Smooth muscle cell (in vitro differentiated cells): ENCODE data around the gene NIPBL. TPM values are rescaled to one million over a fixed set of nuclear protein-coding genes. Genes with fewer than 3 reads are reported as not detected.

Source experiments
- DNase-seq: peaks from one replicate; lab custom pipeline; 2025; ENCODE audit not compliant: unreplicated experiment; lab: John Stamatoyannopoulos, UW
- H2AFZ ChIP-seq: fragments of 200-600 bp; sonication (generic); 2 replicates; pipeline ENCODE4 v1.6.0; 2016; ENCODE audit warnings: antibody characterized with exemption, low read depth, mild to moderate bottlenecking
- H3F3A ChIP-seq: fragments of 200-600 bp; sonication (generic); 2 replicates; pipeline ENCODE4 v1.6.0; 2017; ENCODE audit warnings: antibody characterized with exemption, low read depth
- H3K27ac ChIP-seq: fragments of 200-600 bp; sonication (generic); 2 replicates; pipeline ENCODE4 v1.5.1; 2016; ENCODE audit warnings: low read depth, mild to moderate bottlenecking
- H3K27me3 ChIP-seq: fragments of 200-600 bp; sonication (generic); 2 replicates; pipeline ENCODE4 v1.6.1; 2016; ENCODE audit warnings: low read depth, mild to moderate bottlenecking
- H3K36me3 ChIP-seq: fragments of 200-600 bp; sonication (generic); 2 replicates; pipeline ENCODE4 v1.5.1; 2016; ENCODE audit warnings: low read depth
- H3K4me1 ChIP-seq: fragments of 200-600 bp; sonication (generic); 2 replicates; pipeline ENCODE4 v1.5.1; 2016; ENCODE audit warnings: low read depth
- H3K4me2 ChIP-seq: fragments of 200-600 bp; sonication (generic); 2 replicates; pipeline ENCODE4 v1.6.0; 2016; ENCODE audit warnings: mild to moderate bottlenecking
- H3K4me3 ChIP-seq: fragments of 200-600 bp; sonication (generic); 2 replicates; pipeline ENCODE4 v1.5.1; 2016; ENCODE audit warnings: mild to moderate bottlenecking
- H3K79me2 ChIP-seq: fragments of 200-600 bp; sonication (generic); 2 replicates; pipeline ENCODE4 v1.6.0; 2016; ENCODE audit warnings: low read depth, mild to moderate bottlenecking
- H3K9ac ChIP-seq: fragments of 200-600 bp; sonication (generic); 2 replicates; pipeline ENCODE4 v1.6.0; 2016; ENCODE audit warnings: low read depth
- H3K9me3 ChIP-seq: fragments of 200-600 bp; sonication (generic); replicated peaks from 2 replicates; pipeline ENCODE4 v1.5.1; 2016; ENCODE audit warnings: low read depth
- H4K20me1 ChIP-seq: fragments of 200-600 bp; sonication (generic); 2 replicates; pipeline ENCODE4 v1.6.0; 2016; ENCODE audit warnings: low read depth
- CTCF ChIP-seq: fragments of 200-600 bp; sonication (generic); IDR thresholded peaks from 2 replicates; pipeline ENCODE4 v1.5.1; 2017; ENCODE audit warnings: borderline replicate concordance, mild to moderate bottlenecking, antibody characterized with exemption; ENCODE audit not compliant: insufficient read depth, poor library complexity, severe bottlenecking
- WGBS: methylation state at CpG from one replicate; pipeline ENCODE4 v1.1.7; 2016; ENCODE audit warnings: low lambda C conversion rate; 5-methylcytosine and 5-hydroxymethylcytosine counted together
- polyA plus RNA-seq: library from polyadenylated mRNA; unstranded; fragments of >200 nt; fragmentation: Nextera tagmentation; extraction: Ambion mirVana; gene quantifications from 2 replicates; pipeline ENCODE4 v1.2.1, GENCODE V29; 2016
- total RNA-seq: library from RNA; depleted of rRNA; stranded (reverse); fragments of >200 nt; gene quantifications from 2 replicates; pipeline ENCODE4 v1.2.3, GENCODE V29; 2014

Gene NIPBL
- total and polyA plus RNA-seq, 2 experiments from 2014 or later: 14.7 to 46.3 TPM

GRCh38 chr5:36919238-36919637, 42.7 kb downstream of the NIPBL start:
- no peaks in the 10 kb centered on the region for H3K4me1 ChIP-seq
- no peak overlapping the region for H3K9ac ChIP-seq
- H3K79me2 ChIP-seq: peaks cover 92% of the 10 kb centered on the region
- no peak overlapping the region for H3K27ac ChIP-seq
- TF ChIP-seq CTCF: no peak
- no peaks in the 10 kb centered on the region for H3K27me3 ChIP-seq
- no peaks in the 10 kb centered on the region for H3K9me3 ChIP-seq
- no peaks in the 10 kb centered on the region for H3F3A ChIP-seq
- no peaks in the 10 kb centered on the region for H3K36me3 ChIP-seq
- no peak overlapping the region for H3K4me3 ChIP-seq
- no peak overlapping the region for H2AFZ ChIP-seq
- WGBS: 90% methylated on average over 2 of the region's 2 CpGs
- H3K4me2 ChIP-seq: no peak overlapping the region
- no peak for DNase-seq
- H4K20me1 ChIP-seq: peaks cover 92% of the 10 kb centered on the region

GRCh38 chr5:36919650-36920049, 43.1 kb downstream of the NIPBL start:
- Histone ChIP-seq H4K20me1 (peaks cover 92% of the 10 kb centered on the region), H3K9ac (no peak overlapping the region), H3K36me3 (no peaks in the 10 kb centered on the region), H3F3A (no peaks in the 10 kb centered on the region), H2AFZ (no peak overlapping the region), H3K4me1 (no peaks in the 10 kb centered on the region), H3K4me2 (no peak overlapping the region), H3K4me3 (no peak overlapping the region), H3K79me2 (peaks cover 92% of the 10 kb centered on the region), H3K9me3 (no peaks in the 10 kb centered on the region), H3K27ac (no peak overlapping the region), H3K27me3 (no peaks in the 10 kb centered on the region)
- no peak for TF ChIP-seq CTCF
- DNase-seq: no peak

- Histone ChIP-seq H3K4me1 (no peaks in the 10 kb centered on the region), H3K79me2 (peaks cover 100% of the 10 kb centered on the region), H2AFZ (no peak overlapping the region), H3K9me3 (no peaks in the 10 kb centered on the region), H3K4me2 (peak overlapping the region; percentile 39), H3K4me3 (no peak overlapping the region), H3F3A (no peaks in the 10 kb centered on the region), H4K20me1 (peaks cover 100% of the 10 kb centered on the region), H3K9ac (no peak overlapping the region), H3K36me3 (no peaks in the 10 kb centered on the region), H3K27ac (peak overlapping the region; percentile 42), H3K27me3 (no peaks in the 10 kb centered on the region)
- DNase-seq: no peak
- TF ChIP-seq CTCF: no peak
- 51% methylated on average over 1 of the region's 1 CpG for WGBS
Observed at GRCh38 chr5:36928947-36929346, 52.4 kb downstream of the NIPBL start.

GRCh38 chr5:36929438-36929837, 52.9 kb downstream of the NIPBL start:
- H3F3A ChIP-seq: no peaks in the 10 kb centered on the region
- no peaks in the 10 kb centered on the region for H3K4me1 ChIP-seq
- no peak for TF ChIP-seq CTCF
- H3K27me3 ChIP-seq: no peaks in the 10 kb centered on the region
- no peaks in the 10 kb centered on the region for H3K36me3 ChIP-seq
- no peak overlapping the region for H3K4me3 ChIP-seq
- H3K9me3 ChIP-seq: no peaks in the 10 kb centered on the region
- no peak overlapping the region for H3K4me2 ChIP-seq
- H3K27ac ChIP-seq: peak overlapping the region; percentile 42
- peaks cover 100% of the 10 kb centered on the region for H3K79me2 ChIP-seq
- H4K20me1 ChIP-seq: peaks cover 100% of the 10 kb centered on the region
- no peak overlapping the region for H2AFZ ChIP-seq
- DNase-seq: no peak
- H3K9ac ChIP-seq: no peak overlapping the region
